HG02973 (cell line): ENCODE data around the gene KRTAP3-3.
"Not testable (repeated sequence)": the region's sequence is repeated elsewhere in the genome, so short reads cannot be mapped to it uniquely, and the experiment has no call there.

Experiments used
- ATAC-seq: cut with Tn5 transposase; IDR thresholded peaks from one replicate; pipeline ENCODE4 v1.9.1; 2021; ENCODE audit warnings: moderate library complexity; ENCODE audit not compliant: unreplicated experiment

Gene KRTAP3-3

GRCh38 chr17:40993839-40994238 is at the start of gene KRTAP3-3:
TSS of gene KRTAP3-3 (minus strand) at chr17:40994164. CDS start at chr17:40994097, 67 bp downstream.
- no peak for ATAC-seq

- ATAC-seq = no peak
These were observed 49.0 kb upstream of the KRTAP3-3 start for GRCh38 chr17:41042953-41043352.

- not testable (repeated sequence) for ATAC-seq
These were observed 47.0 kb upstream of the KRTAP3-3 start, which contains the start of gene KRTAP1-1 for GRCh38 chr17:41040783-41041571. TSS of gene KRTAP1-1 (minus strand) at chr17:41041450. CDS start at chr17:41041397, 53 bp downstream.

GRCh38 chr17:41037853-41038350 is 43.9 kb upstream of the KRTAP3-3 start:
- ATAC-seq = no peak

- ATAC-seq = not testable (repeated sequence)
These were observed 40.5 kb upstream of the KRTAP3-3 start, which contains the start of gene KRTAP1-3 for GRCh38 chr17:41034346-41034935. TSS of gene KRTAP1-3 (minus strand) at chr17:41034874. CDS start at chr17:41034821, 53 bp downstream.

- no peak for ATAC-seq
These were observed 35.8 kb upstream of the KRTAP3-3 start, which contains the start of gene KRTAP1-4 for GRCh38 chr17:41029633-41030245. TSS of gene KRTAP1-4 (minus strand) at chr17:41030195. CDS start at chr17:41030078, 117 bp downstream.

GRCh38 chr17:41026715-41027471 is 32.9 kb upstream of the KRTAP3-3 start, which contains the start of gene KRTAP1-5:
TSS of gene KRTAP1-5 (minus strand) at chr17:41027208. CDS start at chr17:41027155, 53 bp downstream.
- no peak for ATAC-seq

- ATAC-seq = no peak
These were observed 30.7 kb upstream of the KRTAP3-3 start for GRCh38 chr17:41024697-41025096.

- no peak for ATAC-seq
These were observed 26.4 kb upstream of the KRTAP3-3 start for GRCh38 chr17:41020336-41020735.

GRCh38 chr17:41019415-41019814 is 25.5 kb upstream of the KRTAP3-3 start:
- ATAC-seq = no peak

- ATAC-seq = no peak
These were observed 24.6 kb upstream of the KRTAP3-3 start for GRCh38 chr17:41018541-41018940.

GRCh38 chr17:41016578-41017215 is 22.7 kb upstream of the KRTAP3-3 start:
- no peak for ATAC-seq

GRCh38 chr17:41015454-41015853 is 21.5 kb upstream of the KRTAP3-3 start:
- no peak for ATAC-seq

- ATAC-seq = no peak
These were observed 19.6 kb upstream of the KRTAP3-3 start for GRCh38 chr17:41013606-41014005.

GRCh38 chr17:41013181-41013580 is 19.2 kb upstream of the KRTAP3-3 start:
- no peak for ATAC-seq

- no peak for ATAC-seq
These were observed 18.6 kb upstream of the KRTAP3-3 start for GRCh38 chr17:41012326-41013120.

GRCh38 chr17:41010441-41010840 is 16.5 kb upstream of the KRTAP3-3 start:
- ATAC-seq = no peak

GRCh38 chr17:41009936-41010335 is 16.0 kb upstream of the KRTAP3-3 start:
- ATAC-seq = no peak

- no peak for ATAC-seq
These were observed 15.4 kb upstream of the KRTAP3-3 start for GRCh38 chr17:41009301-41009760.
